IMR-90 (cell line): ENCODE measurements around the gene IGHMBP2. TPM values are rescaled to one million over a fixed set of nuclear protein-coding genes. Genes with fewer than 3 reads are reported as not detected.
A peak's percentile ranks its signal among the peaks of the same experiment; 100 is the strongest.

ENCODE experiments used
- ATAC-seq: fragments of 200-7000 bp; cut with Tn5 transposase; 2 replicates; pipeline ENCODE4 v1.9.1; 2020; ENCODE audit warnings: low read depth, mild to moderate bottlenecking, moderate library complexity
- BruUV-seq: library from RNA; stranded (reverse); fragments of 400-500 nt; replicated peaks from 2 replicates; lab custom pipeline; 2021; lab: Mats Ljungman, UMichigan
- CTCF ChIA-PET: fragments of 300-600 bp; formaldehyde crosslinking; extraction: SDS; loops from one replicate; lab custom pipeline; 2021; ENCODE audit warnings: antibody characterized with exemption; lab: Yijun Ruan, JAX
- POLR2A ChIA-PET: fragments of 300-600 bp; sonication (Branson Sonifier 250); formaldehyde crosslinking; loops from one replicate; lab custom pipeline; 2022; ENCODE audit warnings: antibody characterized with exemption; ENCODE audit not compliant: unreplicated experiment; lab: Charles Lee
- DNase-seq: peaks from one replicate; pipeline ENCODE4 v3.0.0; 2013
- H2AFZ ChIP-seq: replicated peaks from 2 replicates; pipeline ENCODE3; 2013; ENCODE audit warnings: low read length, mild to moderate bottlenecking; ENCODE audit not compliant: poor library complexity
- H2AK5ac ChIP-seq: 2 replicates; pipeline ENCODE4 v1.6.1; 2013; ENCODE audit warnings: low read depth, low read length, inconsistent platforms
- H2AK9ac ChIP-seq: replicated peaks from 2 replicates; pipeline ENCODE3; 2013; ENCODE audit warnings: mild to moderate bottlenecking, low read depth, low read length, moderate library complexity; ENCODE audit not compliant: poor library complexity
- H2BK120ac ChIP-seq: 2 replicates; pipeline ENCODE4 v1.6.1; 2013; ENCODE audit warnings: low read depth, low read length, inconsistent platforms
- H2BK15ac ChIP-seq: 3 replicates; pipeline ENCODE4 v1.6.1; 2013; ENCODE audit warnings: low read depth, low read length, inconsistent platforms
- H2BK20ac ChIP-seq: 2 replicates; pipeline ENCODE4 v1.6.1; 2013; ENCODE audit warnings: low read depth, mild to moderate bottlenecking, inconsistent platforms, low read length, moderate library complexity
- H2BK5ac ChIP-seq: 2 replicates; pipeline ENCODE4 v1.6.1; 2013; ENCODE audit warnings: mild to moderate bottlenecking, low read depth, low read length, inconsistent platforms; ENCODE audit not compliant: poor library complexity, severe bottlenecking
- H3K14ac ChIP-seq: replicated peaks from 2 replicates; pipeline ENCODE4 v1.6.1; 2013; ENCODE audit warnings: low read depth, low read length, inconsistent platforms
- H3K18ac ChIP-seq: 2 replicates; pipeline ENCODE4 v1.6.1; 2013; ENCODE audit warnings: low read depth, low read length, control low read depth
- H3K23ac ChIP-seq: 2 replicates; pipeline ENCODE4 v1.6.1; 2013; ENCODE audit warnings: low read depth, low read length, inconsistent platforms
- H3K27ac ChIP-seq: 2 replicates; pipeline ENCODE4 v1.5.1; 2013; ENCODE audit warnings: mild to moderate bottlenecking, control low read depth, low read length; ENCODE audit not compliant: insufficient read depth
- H3K27me3 ChIP-seq: 2 replicates; pipeline ENCODE4 v1.6.1; 2013; ENCODE audit warnings: low read length; ENCODE audit not compliant: control insufficient read depth, insufficient read depth
- H3K36me3 ChIP-seq: 2 replicates; pipeline ENCODE4 v1.6.1; 2013; ENCODE audit warnings: low read length, mixed read lengths; ENCODE audit not compliant: control insufficient read depth, insufficient read depth
- H3K4ac ChIP-seq: 2 replicates; pipeline ENCODE4 v1.6.1; 2013; ENCODE audit warnings: low read depth, low read length, inconsistent platforms
- H3K4me1 ChIP-seq: 2 replicates; pipeline ENCODE4 v1.6.1; 2013; ENCODE audit warnings: low read length, mixed read lengths; ENCODE audit not compliant: control insufficient read depth, insufficient read depth
- H3K4me2 ChIP-seq: 2 replicates; pipeline ENCODE4 v1.6.1; 2013; ENCODE audit warnings: low read depth, mild to moderate bottlenecking, control low read depth, low read length, moderate library complexity
- H3K4me3 ChIP-seq: 2 replicates; pipeline ENCODE4 v1.5.1; 2013; ENCODE audit warnings: low read depth, mild to moderate bottlenecking, control low read depth, low read length, moderate library complexity; ENCODE audit not compliant: insufficient read depth
- H3K56ac ChIP-seq: 2 replicates; pipeline ENCODE4 v1.6.1; 2013; ENCODE audit warnings: low read length, inconsistent platforms; ENCODE audit not compliant: insufficient read depth; ENCODE audit errors: extremely low read depth
- H3K79me1 ChIP-seq, 2 experiments: 2 replicates each; pipeline ENCODE4 v1.6.1; 2013; ENCODE audit warnings: low read length in 2 of 2, inconsistent platforms in 1 of 2, low read depth in 1 of 2
- H3K9ac ChIP-seq: 2 replicates; pipeline ENCODE4 v1.6.1; 2013; ENCODE audit warnings: low read depth, low read length, control low read depth
- H3K9me1 ChIP-seq: 2 replicates; pipeline ENCODE4 v1.6.1; 2013; ENCODE audit warnings: low read length, inconsistent platforms; ENCODE audit not compliant: insufficient read depth
- H3K9me3 ChIP-seq: 2 replicates; pipeline ENCODE4 v1.6.1; 2013; ENCODE audit warnings: low read length; ENCODE audit not compliant: control insufficient read depth, insufficient read depth
- H4K20me1 ChIP-seq: 2 replicates; pipeline ENCODE4 v1.6.1; 2013; ENCODE audit warnings: low read length, inconsistent platforms; ENCODE audit not compliant: insufficient read depth
- H4K5ac ChIP-seq: 2 replicates; pipeline ENCODE4 v1.6.1; 2013; ENCODE audit warnings: mild to moderate bottlenecking, low read depth, low read length, control low read depth
- H4K8ac ChIP-seq, 2 experiments: 2 replicates each; pipeline ENCODE4 v1.6.1; 2013; ENCODE audit warnings: low read depth in 2 of 2, low read length in 2 of 2, control low read depth in 1 of 2, inconsistent platforms in 1 of 2
- H4K91ac ChIP-seq: 2 replicates; pipeline ENCODE4 v1.6.1; 2013; ENCODE audit warnings: low read depth, low read length, inconsistent platforms; ENCODE audit not compliant: insufficient read depth
- BHLHE40 ChIP-seq: fragments of 150-350 bp; IDR thresholded peaks from 2 replicates; pipeline ENCODE4 v1.6.1; 2016; ENCODE audit warnings: mild to moderate bottlenecking, low read depth, low read length
- CEBPB ChIP-seq: IDR thresholded peaks from 2 replicates; pipeline ENCODE4 v1.6.1; 2012; ENCODE audit warnings: low read depth, low read length, improper control_type of control experiment
- CHD1 ChIP-seq: IDR thresholded peaks from 2 replicates; pipeline ENCODE4 v1.6.1; 2012; ENCODE audit warnings: low read depth, low read length, improper control_type of control experiment
- CTCF ChIP-seq: conservative IDR thresholded peaks from 2 replicates; pipeline ENCODE4 v1.5.1; 2012; ENCODE audit warnings: mild to moderate bottlenecking, low read depth, low read length, improper control_type of control experiment
- FOS ChIP-seq: fragments of 150-350 bp; IDR thresholded peaks from 2 replicates; pipeline ENCODE4 v1.6.1; 2016; ENCODE audit warnings: low read depth, low read length
- MAZ ChIP-seq: IDR thresholded peaks from 2 replicates; pipeline ENCODE4 v1.6.1; 2012; ENCODE audit warnings: low read depth, mild to moderate bottlenecking, low read length, improper control_type of control experiment, moderate library complexity, borderline replicate concordance
- NFE2L2 ChIP-seq: fragments of 150-350 bp; IDR thresholded peaks from 2 replicates; pipeline ENCODE4 v1.6.1; 2016; ENCODE audit warnings: low read depth, mild to moderate bottlenecking, low read length
- POLR2A ChIP-seq: IDR thresholded peaks from 2 replicates; pipeline ENCODE4 v1.6.1; 2012; ENCODE audit warnings: mild to moderate bottlenecking, low read depth, low read length
- RAD21 ChIP-seq: IDR thresholded peaks from 2 replicates; pipeline ENCODE4 v1.6.1; 2012; ENCODE audit warnings: low read length, improper control_type of control experiment
- SMC3 ChIP-seq: fragments of 150-350 bp; IDR thresholded peaks from 2 replicates; pipeline ENCODE4 v1.6.1; 2016; ENCODE audit warnings: low read depth, mild to moderate bottlenecking, antibody characterized with exemption, low read length, moderate library complexity
- WGBS, 2 experiments: methylation state at CpG; one replicate each; pipeline versions ENCODE4 v1.1.5 to v1.1.7; 2013; ENCODE audit warnings: missing lambda C conversion rate in 2 of 2; ENCODE audit not compliant: insufficient read length in 1 of 2; ENCODE audit errors: extremely low coverage in 2 of 2; 5-methylcytosine and 5-hydroxymethylcytosine counted together
- dilution Hi-C: fragments of 300-500 bp; cut with HindIII; formaldehyde crosslinking; loops from one replicate; pipeline ENCODE4 v1.14.3; 2018; ENCODE audit warnings: low sequenced_read_pairs; ENCODE audit not compliant: unreplicated experiment
- in situ Hi-C: fragments of 300-500 bp; cut with MboI; formaldehyde crosslinking; loops from 3 replicates; pipeline ENCODE4 v1.14.3; 2019; ENCODE audit warnings: low sequenced_read_pairs, inconsistent platforms, mixed read lengths
- intact Hi-C: fragments of 100-400 bp; cut with micrococcal nuclease; formaldehyde crosslinking; loops from 2 replicates; pipeline ENCODE4 v1.10.0; 2022
- polyA plus RNA-seq, 3 experiments: library from polyadenylated mRNA; depleted of rRNA; stranded (reverse); fragments of >200 nt; gene quantifications; 2 replicates each; pipeline ENCODE4 v1.2.3, GENCODE V29; 2012; ENCODE audit warnings: low replicate concordance in 1 of 3
- total RNA-seq: library from RNA; depleted of rRNA; stranded (reverse); fragments of >200 nt; gene quantifications from 2 replicates; pipeline ENCODE4 v1.2.3, GENCODE V29; 2012
- TF ChIP-seq, protein P1 (sequence below): fragments of 150-350 bp; IDR thresholded peaks from 2 replicates; pipeline ENCODE4 v1.6.1; 2017; ENCODE audit warnings: mild to moderate bottlenecking, antibody characterized with exemption, low read length, low read depth
- TF ChIP-seq, protein P2 (sequence below): fragments of 150-350 bp; IDR thresholded peaks from 2 replicates; pipeline ENCODE4 v1.6.1; 2016; ENCODE audit warnings: low read depth, mild to moderate bottlenecking, low read length, moderate library complexity, borderline replicate concordance

The IGHMBP2 gene
- total and polyA plus RNA-seq, 2 of the 4 experiments (the other 2 are of a cell fraction), result 4.5 to 11.1 TPM

DNA sequence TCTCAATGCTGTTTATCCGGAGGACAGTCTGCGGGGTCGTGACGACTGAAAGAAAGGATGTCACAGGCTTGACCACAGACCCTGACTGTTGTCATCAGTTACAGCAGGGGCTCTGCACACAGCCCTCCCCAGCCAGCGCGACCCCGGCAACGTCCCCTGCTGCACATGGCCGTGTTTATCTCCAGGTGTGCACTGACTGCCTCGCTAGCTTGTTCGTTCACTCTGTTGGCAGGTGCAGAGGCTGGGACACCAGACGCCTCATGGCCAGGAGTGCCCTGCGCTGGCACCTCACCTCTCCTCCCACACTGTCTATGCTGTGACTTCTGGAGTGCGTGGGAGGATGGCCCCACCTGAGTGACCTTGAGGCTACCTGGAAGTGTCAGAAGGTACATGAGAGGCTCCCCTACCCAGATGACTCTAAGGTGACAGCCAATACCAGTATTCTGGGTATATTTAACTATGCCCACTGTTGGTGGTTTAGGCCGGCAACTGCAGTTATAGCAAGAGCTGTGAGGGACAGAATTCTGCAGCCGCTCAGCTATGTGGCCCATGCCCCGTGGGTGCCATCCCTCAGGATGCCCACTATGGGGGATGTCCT lies 12.2 kb upstream of the IGHMBP2 start:
- BruUV-seq, result no TSS peak
- TF ChIP-seq, protein P1, sequence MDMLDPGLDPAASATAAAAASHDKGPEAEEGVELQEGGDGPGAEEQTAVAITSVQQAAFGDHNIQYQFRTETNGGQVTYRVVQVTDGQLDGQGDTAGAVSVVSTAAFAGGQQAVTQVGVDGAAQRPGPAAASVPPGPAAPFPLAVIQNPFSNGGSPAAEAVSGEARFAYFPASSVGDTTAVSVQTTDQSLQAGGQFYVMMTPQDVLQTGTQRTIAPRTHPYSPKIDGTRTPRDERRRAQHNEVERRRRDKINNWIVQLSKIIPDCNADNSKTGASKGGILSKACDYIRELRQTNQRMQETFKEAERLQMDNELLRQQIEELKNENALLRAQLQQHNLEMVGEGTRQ, result no peak
- TF ChIP-seq CEBPB (no peak), NFE2L2 (no peak), RAD21 (no peak), BHLHE40 (no peak), MAZ (no peak), SMC3 (no peak), FOS (no peak), POLR2A (no peak), CHD1 (no peak), CTCF (no peak)
- TF ChIP-seq, protein P2, sequence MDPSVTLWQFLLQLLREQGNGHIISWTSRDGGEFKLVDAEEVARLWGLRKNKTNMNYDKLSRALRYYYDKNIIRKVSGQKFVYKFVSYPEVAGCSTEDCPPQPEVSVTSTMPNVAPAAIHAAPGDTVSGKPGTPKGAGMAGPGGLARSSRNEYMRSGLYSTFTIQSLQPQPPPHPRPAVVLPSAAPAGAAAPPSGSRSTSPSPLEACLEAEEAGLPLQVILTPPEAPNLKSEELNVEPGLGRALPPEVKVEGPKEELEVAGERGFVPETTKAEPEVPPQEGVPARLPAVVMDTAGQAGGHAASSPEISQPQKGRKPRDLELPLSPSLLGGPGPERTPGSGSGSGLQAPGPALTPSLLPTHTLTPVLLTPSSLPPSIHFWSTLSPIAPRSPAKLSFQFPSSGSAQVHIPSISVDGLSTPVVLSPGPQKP, result no peak

More for the DNA sequence above, 12.2 kb upstream of the IGHMBP2 start:
- intact Hi-C loops, result no loop called here
- Histone ChIP-seq H2BK20ac (no peak overlapping the region), H3K18ac (no peak overlapping the region), H2AFZ (peak overlapping the region; percentile 58), H3K9ac (no peak overlapping the region), H3K9me3 (no peaks in the 10 kb centered on the region), H3K27me3 (no peaks in the 10 kb centered on the region), H4K91ac (no peak overlapping the region), H3K27ac (no peak overlapping the region), H2BK15ac (no peak overlapping the region), H3K14ac (no peak overlapping the region), H3K4me2 (no peak overlapping the region), H3K4ac (no peak overlapping the region), H2BK5ac (no peak overlapping the region), H2BK120ac (no peak overlapping the region), H2AK5ac (no peak overlapping the region), H4K8ac (no peak overlapping the region), H4K5ac (no peak overlapping the region), H3K9me1 (no peaks in the 10 kb centered on the region), H2AK9ac (no peak overlapping the region), H3K79me1 (no peaks in the 10 kb centered on the region), H3K4me3 (no peak overlapping the region), H3K56ac (no peak overlapping the region), H4K20me1 (no peaks in the 10 kb centered on the region), H3K4me1 (peaks cover 3% of the 10 kb centered on the region; the same call in 1 of the 2 replicates), H3K23ac (no peak overlapping the region), H3K36me3 (peaks cover 32% of the 10 kb centered on the region)
- no peak for DNase-seq
- in situ Hi-C loops, result no loop called here
- no peak for ATAC-seq
- dilution Hi-C loops, result no loop called here
- 100% methylated on average over 4 of the region's 17 CpGs; no CpG with 5 or more reads in 1 of the 2 experiments for WGBS, 2 experiments
- POLR2A ChIA-PET, result no interaction called here
- CTCF ChIA-PET, result interaction anchor here (0.6 kb wide), 1 partner anchor 107 kb away, joined by 3 read pairs; no protein-coding TSS in a partner anchor
